ENCODE data around the gene MTA1.
A peak's percentile ranks its signal among the peaks of the same experiment; 100 is the strongest.

The MTA1 gene

GRCh38 chr14:105448706-105449111, 29.1 kb downstream of the MTA1 start:
- DNase-seq (ENCODE audit: low spot score), result peak; percentile 89
- TF ChIP-seq CTCF (IDR thresholded peaks at IDR 0.05; ENCODE audit: borderline replicate concordance, control extremely low read depth, extremely low read depth, insufficient read depth, missing control alignments), result peak; percentile 78
- in situ Hi-C loops (cut with MboI; ENCODE audit: low sequenced_read_pairs, unreplicated experiment), result no loop called here

- in situ Hi-C loops (cut with MboI; ENCODE audit: low sequenced_read_pairs, unreplicated experiment), result no loop called here
- DNase-seq (ENCODE audit: low spot score), result no peak
- TF ChIP-seq CTCF (IDR thresholded peaks at IDR 0.05; ENCODE audit: borderline replicate concordance, control extremely low read depth, extremely low read depth, insufficient read depth, missing control alignments), result no peak
These were observed 29.9 kb downstream of the MTA1 start for GRCh38 chr14:105449276-105450122.

GRCh38 chr14:105450123-105450505, 30.5 kb downstream of the MTA1 start:
- DNase-seq (ENCODE audit: low spot score), result no peak
- TF ChIP-seq CTCF (IDR thresholded peaks at IDR 0.05; ENCODE audit: borderline replicate concordance, control extremely low read depth, extremely low read depth, insufficient read depth, missing control alignments), result no peak
- in situ Hi-C loops (cut with MboI; ENCODE audit: low sequenced_read_pairs, unreplicated experiment), result no loop called here

GRCh38 chr14:105450864-105451720, 31.5 kb downstream of the MTA1 start:
- in situ Hi-C loops (cut with MboI; ENCODE audit: low sequenced_read_pairs, unreplicated experiment), result no loop called here
- no peak for TF ChIP-seq CTCF (IDR thresholded peaks at IDR 0.05; ENCODE audit: borderline replicate concordance, control extremely low read depth, extremely low read depth, insufficient read depth, missing control alignments)
- DNase-seq (ENCODE audit: low spot score), result no peak

GRCh38 chr14:105452963-105453362, 33.3 kb downstream of the MTA1 start:
- DNase-seq (ENCODE audit: low spot score), result no peak
- in situ Hi-C loops (cut with MboI; ENCODE audit: low sequenced_read_pairs, unreplicated experiment), result no loop called here
- no peak for TF ChIP-seq CTCF (IDR thresholded peaks at IDR 0.05; ENCODE audit: borderline replicate concordance, control extremely low read depth, extremely low read depth, insufficient read depth, missing control alignments)

GRCh38 chr14:105453847-105454246, 34.2 kb downstream of the MTA1 start:
- no peak for TF ChIP-seq CTCF (IDR thresholded peaks at IDR 0.05; ENCODE audit: borderline replicate concordance, control extremely low read depth, extremely low read depth, insufficient read depth, missing control alignments)
- in situ Hi-C loops (cut with MboI; ENCODE audit: low sequenced_read_pairs, unreplicated experiment), result no loop called here
- no peak for DNase-seq (ENCODE audit: low spot score)
